HG02610 (cell line): ENCODE data around the gene DRAM2.
"Not testable (repeated sequence)": the region's sequence is repeated elsewhere in the genome, so short reads cannot be mapped to it uniquely, and the experiment has no call there.

Experiments used
- ATAC-seq: cut with Tn5 transposase; IDR thresholded peaks from one replicate; pipeline ENCODE4 v1.9.1; 2021; ENCODE audit warnings: mild to moderate bottlenecking, moderate library complexity; ENCODE audit not compliant: unreplicated experiment

Gene DRAM2

GRCh38 chr1:111145542-111145941 lies 5.6 kb upstream of the DRAM2 start:
- no peak for ATAC-seq

GRCh38 chr1:111142356-111142975 lies 2.6 kb upstream of the DRAM2 start:
- no peak for ATAC-seq

GRCh38 chr1:111141245-111142220 lies 1.6 kb upstream of the DRAM2 start:
- ATAC-seq = no peak

GRCh38 chr1:111140680-111140967 lies 731 bp upstream of the DRAM2 start:
- no peak for ATAC-seq

- peak; percentile 45 for ATAC-seq
Measured at GRCh38 chr1:111139324-111139955, 453 bp downstream of the DRAM2 start.

GRCh38 chr1:111133866-111134265 lies 6.0 kb downstream of the DRAM2 start:
- ATAC-seq = no peak

GRCh38 chr1:111131693-111132092 lies 8.2 kb downstream of the DRAM2 start:
- ATAC-seq = no peak

GRCh38 chr1:111129376-111129775 lies 10.5 kb downstream of the DRAM2 start:
- ATAC-seq = no peak

GRCh38 chr1:111127923-111128643 lies 11.8 kb downstream of the DRAM2 start:
- peak; percentile 76 for ATAC-seq

GRCh38 chr1:111126354-111126753 lies 13.5 kb downstream of the DRAM2 start:
- ATAC-seq = no peak

- no peak for ATAC-seq
Measured at GRCh38 chr1:111116496-111116895, 23.4 kb downstream of the DRAM2 start.

- no peak for ATAC-seq
Measured at GRCh38 chr1:111110197-111110899, 29.5 kb downstream of the DRAM2 start.

- ATAC-seq = no peak
Measured at GRCh38 chr1:111104981-111105380, 34.9 kb downstream of the DRAM2 start.

GRCh38 chr1:111101854-111102642 lies 37.8 kb downstream of the DRAM2 start:
- ATAC-seq = no peak

- ATAC-seq = no peak
Measured at GRCh38 chr1:111099289-111099688, 40.6 kb downstream of the DRAM2 start.

GRCh38 chr1:111097356-111098099 lies 42.4 kb downstream of the DRAM2 start:
- no peak for ATAC-seq

GRCh38 chr1:111095421-111095820 lies 44.5 kb downstream of the DRAM2 start:
- ATAC-seq = not testable (repeated sequence)

- ATAC-seq = no peak
Measured at GRCh38 chr1:111089638-111090037, 50.3 kb downstream of the DRAM2 start.

GRCh38 chr1:111085676-111086075 lies 54.2 kb downstream of the DRAM2 start:
- no peak for ATAC-seq
